ENCODE measurements around the gene SFMBT2. TPM values are rescaled to one million over a fixed set of nuclear protein-coding genes. Genes with fewer than 3 reads are reported as not detected.

The SFMBT2 gene
- total and polyA plus RNA-seq, 2 of the 4 experiments (the other 2 are of a cell fraction), result 0.70 to 1.3 TPM

GRCh38 chr10:7365027-7365745 lies 45.6 kb downstream of the SFMBT2 start:
- H2AK9ac ChIP-seq (replicated peaks; ENCODE audit: low read depth, low read length, poor library complexity), result no peak overlapping the region
- no peaks in the 10 kb centered on the region for H3K79me1 ChIP-seq (ENCODE audit: low read depth in 1 of 2, low read length in 2 of 2)
- H3K18ac ChIP-seq (ENCODE audit: low read depth, low read length), result no peak overlapping the region
- H3K4me1 ChIP-seq (ENCODE audit: control insufficient read depth, insufficient read depth, low read length), result no peaks in the 10 kb centered on the region
- no peak for DNase-seq
- no peak overlapping the region for H4K91ac ChIP-seq (ENCODE audit: insufficient read depth, low read depth, low read length)
- H2BK5ac ChIP-seq (ENCODE audit: low read depth, low read length, poor library complexity, severe bottlenecking), result no peak overlapping the region
- intact Hi-C loops (cut with micrococcal nuclease) (no loop called here), in situ Hi-C loops (cut with MboI; ENCODE audit: low sequenced_read_pairs) (no loop called here), dilution Hi-C loops (cut with HindIII; ENCODE audit: low sequenced_read_pairs, unreplicated experiment) (no loop called here)
- ATAC-seq (ENCODE audit: low read depth), result no peak
- H3K23ac ChIP-seq (ENCODE audit: low read depth, low read length), result no peak overlapping the region
- ChIA-PET CTCF (no interaction called here), POLR2A (ENCODE audit: unreplicated experiment) (no interaction called here)
- no peak overlapping the region for H3K9ac ChIP-seq (ENCODE audit: low read depth, low read length)
- no peak overlapping the region for H3K56ac ChIP-seq (ENCODE audit: extremely low read depth, insufficient read depth, low read length)
- no peaks in the 10 kb centered on the region for H3K27me3 ChIP-seq (ENCODE audit: control insufficient read depth, insufficient read depth, low read length)
- no peak overlapping the region for H2BK120ac ChIP-seq (ENCODE audit: low read depth, low read length)
- TF ChIP-seq CEBPB (IDR thresholded peaks at IDR 0.05; ENCODE audit: low read depth, low read length), result no peak
- no peak for TF ChIP-seq MXI1 (IDR thresholded peaks at IDR 0.05; ENCODE audit: borderline replicate concordance, low read depth, low read length)
- TF ChIP-seq USF2 (IDR thresholded peaks at IDR 0.05; ENCODE audit: low read depth, low read length), result no peak
- no peak for TF ChIP-seq POLR2A (IDR thresholded peaks at IDR 0.05; ENCODE audit: low read depth, low read length)
- no peak for TF ChIP-seq BHLHE40 (IDR thresholded peaks at IDR 0.05; ENCODE audit: low read depth, low read length)
- H3K9me3 ChIP-seq (ENCODE audit: control insufficient read depth, insufficient read depth, low read length), result peaks cover 4% of the 10 kb centered on the region
- no peaks in the 10 kb centered on the region for H4K20me1 ChIP-seq (ENCODE audit: insufficient read depth, low read length)
- no peak overlapping the region for H2BK15ac ChIP-seq (ENCODE audit: low read depth, low read length)
- H2BK20ac ChIP-seq (ENCODE audit: low read depth, low read length), result no peak overlapping the region
- no peaks in the 10 kb centered on the region for H3K9me1 ChIP-seq (ENCODE audit: insufficient read depth, low read length)
- H3K4me3 ChIP-seq (ENCODE audit: insufficient read depth, low read depth, low read length), result no peak overlapping the region
- no peak overlapping the region for H2AFZ ChIP-seq (replicated peaks; ENCODE audit: low read length, poor library complexity)
- no peak overlapping the region for H4K8ac ChIP-seq (ENCODE audit: low read depth in 2 of 2, low read length in 2 of 2)
- no peak overlapping the region for H2AK5ac ChIP-seq (ENCODE audit: low read depth, low read length)
- no peak overlapping the region for H3K4me2 ChIP-seq (ENCODE audit: low read depth, low read length)
- H3K4ac ChIP-seq (ENCODE audit: low read depth, low read length), result no peak overlapping the region
- no peak overlapping the region for H3K27ac ChIP-seq (ENCODE audit: insufficient read depth, low read length)
- H3K36me3 ChIP-seq (ENCODE audit: control insufficient read depth, insufficient read depth, low read length), result peaks cover 3% of the 10 kb centered on the region; the same call in 1 of the 2 replicates
- no peak overlapping the region for H3K14ac ChIP-seq (replicated peaks; ENCODE audit: low read depth, low read length)
- no CpG with 5 or more reads among the region's 11 CpGs for WGBS, 2 experiments (ENCODE audit: extremely low coverage in 2 of 2, insufficient read length in 1 of 2)
- H4K5ac ChIP-seq (ENCODE audit: low read depth, low read length), result no peak overlapping the region
- no TSS peak for BruUV-seq (replicated peaks)

Data from IMR-90 (cell line).